ENCODE measurements around the gene PLXNC1. TPM values are rescaled to one million over a fixed set of nuclear protein-coding genes. Genes with fewer than 3 reads are reported as not detected.

PLXNC1 gene
- total RNA-seq, 1 donor from 2014 or later = 1.8 TPM

DNA sequence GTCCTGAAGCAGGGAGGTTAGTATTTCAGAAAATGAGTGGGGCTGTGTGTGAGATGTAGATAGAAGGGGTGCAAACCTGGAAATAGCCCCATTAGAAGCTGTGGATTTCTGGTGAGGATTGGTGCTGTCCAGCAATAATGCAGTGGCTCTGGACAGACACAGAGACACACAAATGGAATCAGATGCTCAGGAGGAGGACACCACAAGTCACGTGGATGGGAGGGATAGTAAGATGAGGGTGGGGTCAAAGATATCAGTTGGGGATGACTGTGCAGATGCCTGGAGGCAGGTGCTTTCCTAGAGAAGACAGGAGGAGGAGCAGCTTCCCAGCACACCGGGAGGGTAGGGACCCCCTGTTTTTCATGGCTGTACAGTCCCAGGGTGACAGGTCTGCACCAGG lies 136.5 kb downstream of the PLXNC1 start:
- TF ChIP-seq, protein P1, sequence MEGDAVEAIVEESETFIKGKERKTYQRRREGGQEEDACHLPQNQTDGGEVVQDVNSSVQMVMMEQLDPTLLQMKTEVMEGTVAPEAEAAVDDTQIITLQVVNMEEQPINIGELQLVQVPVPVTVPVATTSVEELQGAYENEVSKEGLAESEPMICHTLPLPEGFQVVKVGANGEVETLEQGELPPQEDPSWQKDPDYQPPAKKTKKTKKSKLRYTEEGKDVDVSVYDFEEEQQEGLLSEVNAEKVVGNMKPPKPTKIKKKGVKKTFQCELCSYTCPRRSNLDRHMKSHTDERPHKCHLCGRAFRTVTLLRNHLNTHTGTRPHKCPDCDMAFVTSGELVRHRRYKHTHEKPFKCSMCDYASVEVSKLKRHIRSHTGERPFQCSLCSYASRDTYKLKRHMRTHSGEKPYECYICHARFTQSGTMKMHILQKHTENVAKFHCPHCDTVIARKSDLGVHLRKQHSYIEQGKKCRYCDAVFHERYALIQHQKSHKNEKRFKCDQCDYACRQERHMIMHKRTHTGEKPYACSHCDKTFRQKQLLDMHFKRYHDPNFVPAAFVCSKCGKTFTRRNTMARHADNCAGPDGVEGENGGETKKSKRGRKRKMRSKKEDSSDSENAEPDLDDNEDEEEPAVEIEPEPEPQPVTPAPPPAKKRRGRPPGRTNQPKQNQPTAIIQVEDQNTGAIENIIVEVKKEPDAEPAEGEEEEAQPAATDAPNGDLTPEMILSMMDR (IDR thresholded peaks at IDR 0.05) = no peak
- H3K27me3 ChIP-seq = no peaks in the 10 kb centered on the region
- intact Hi-C loops (cut with DNase I) = no loop called here

DNA sequence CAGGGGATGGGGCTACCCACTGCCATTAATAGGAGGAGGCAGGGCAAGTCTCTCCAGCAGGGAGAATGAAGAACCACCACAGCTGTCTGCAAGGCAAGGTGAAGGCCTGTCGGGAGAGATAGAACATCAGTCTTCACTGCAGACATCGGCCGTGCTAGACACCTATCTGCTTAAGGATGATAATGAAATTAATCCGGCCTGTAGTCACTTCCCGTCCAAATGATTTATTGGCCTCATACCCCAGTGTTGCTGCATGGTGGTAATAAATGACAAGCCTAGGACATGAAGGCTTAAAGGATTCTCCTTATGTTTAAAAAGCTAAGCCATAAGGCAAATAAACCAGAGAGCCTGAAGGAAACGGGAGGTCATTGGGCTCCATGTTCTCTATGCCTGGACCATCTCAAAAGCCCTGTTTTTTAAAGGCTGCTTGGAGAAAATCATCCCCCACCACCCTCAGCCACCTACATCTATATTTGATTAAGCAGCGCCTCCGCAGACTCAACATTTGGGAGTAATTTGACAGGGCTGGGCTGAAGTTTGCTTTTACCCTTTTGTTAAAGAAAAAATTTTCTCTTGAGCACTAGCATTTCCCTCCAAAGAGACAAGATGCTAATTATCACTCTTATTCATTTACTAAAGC lies 137.7 kb downstream of the PLXNC1 start:
- intact Hi-C loops (cut with DNase I) = no loop called here
- Histone ChIP-seq H3K27ac (no peak overlapping the region), H3K4me1 (peaks cover 0 to 5% of the 10 kb centered on the region in 2 donors), H3K27me3 (no peaks in the 10 kb centered on the region), H3K9me3 (no peaks in the 10 kb centered on the region), H3K36me3 (no peaks in the 10 kb centered on the region), H3K4me3 (no peak overlapping the region)
- no peak for DNase-seq (ENCODE audit: low spot score in 2 of 2)
- TF ChIP-seq, protein P1 (IDR thresholded peaks at IDR 0.05) = no peak

More for the DNA sequence above, 136.5 kb downstream of the PLXNC1 start:
- Histone ChIP-seq H3K27ac (no peak overlapping the region), H3K4me1 (peaks cover 0 to 5% of the 10 kb centered on the region in 2 donors), H3K9me3 (no peaks in the 10 kb centered on the region), H3K4me3 (no peak overlapping the region), H3K36me3 (no peaks in the 10 kb centered on the region)
- no peak for DNase-seq (ENCODE audit: low spot score in 2 of 2)

GRCh38 chr12:94286583-94287244 lies 138.3 kb downstream of the PLXNC1 start:
- H3K9me3 ChIP-seq = no peaks in the 10 kb centered on the region
- TF ChIP-seq, protein P1 (IDR thresholded peaks at IDR 0.05) = no peak
- no peak overlapping the region for H3K4me3 ChIP-seq
- intact Hi-C loops (cut with DNase I) = no loop called here
- peaks cover 0 to 5% of the 10 kb centered on the region in 2 donors for H3K4me1 ChIP-seq
- no peak for DNase-seq (ENCODE audit: low spot score in 2 of 2)
- no peaks in the 10 kb centered on the region for H3K27me3 ChIP-seq
- no peaks in the 10 kb centered on the region for H3K36me3 ChIP-seq
- no peak overlapping the region for H3K27ac ChIP-seq

GRCh38 chr12:94287245-94287628 lies 138.9 kb downstream of the PLXNC1 start:
- H3K4me1 ChIP-seq = peaks cover 0 to 5% of the 10 kb centered on the region in 2 donors
- H3K27me3 ChIP-seq = no peaks in the 10 kb centered on the region
- H3K36me3 ChIP-seq = no peaks in the 10 kb centered on the region
- no peak overlapping the region for H3K4me3 ChIP-seq
- intact Hi-C loops (cut with DNase I) = no loop called here
- no peak for DNase-seq (ENCODE audit: low spot score in 2 of 2)
- no peak overlapping the region for H3K27ac ChIP-seq
- no peaks in the 10 kb centered on the region for H3K9me3 ChIP-seq
- TF ChIP-seq, protein P1 (IDR thresholded peaks at IDR 0.05) = no peak

DNA sequence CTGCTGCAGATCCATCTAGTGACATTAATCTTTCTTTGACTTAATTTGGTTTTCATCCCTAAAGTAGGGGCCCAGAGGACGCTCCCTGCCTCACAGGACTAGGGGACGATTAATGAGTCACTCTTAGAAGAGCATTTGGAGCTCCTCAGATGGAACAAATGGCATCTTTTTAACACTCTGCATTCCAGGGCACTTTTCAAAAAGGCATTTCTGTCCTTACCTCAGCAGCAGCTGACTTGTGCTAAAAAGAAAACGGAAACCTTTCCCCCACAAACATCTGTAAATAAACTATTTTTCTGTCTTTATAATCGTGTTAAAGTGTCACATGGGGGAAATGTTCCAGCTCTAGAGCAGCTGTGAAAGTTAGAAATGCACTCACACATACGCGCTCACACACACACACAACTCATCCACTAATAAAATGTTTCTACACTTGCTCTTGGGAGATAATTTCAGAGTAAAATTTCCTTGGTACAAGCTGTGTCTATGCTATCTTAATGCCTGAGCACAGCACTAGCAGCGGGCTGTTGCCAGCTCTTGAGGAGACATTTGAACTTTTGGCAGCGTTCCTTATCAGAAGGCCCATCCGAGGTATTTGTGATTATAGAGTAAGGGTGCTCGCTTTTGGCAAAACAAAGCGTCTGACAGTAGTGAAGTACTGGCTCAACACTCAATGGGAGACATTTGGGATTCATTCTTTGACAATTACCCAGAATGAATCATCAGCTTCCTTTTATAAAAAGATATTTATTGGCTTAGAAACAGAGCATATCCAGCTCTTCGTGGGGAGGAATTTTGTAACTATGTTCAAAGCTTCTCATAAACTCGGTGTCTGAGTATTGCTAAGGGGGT lies 141.3 kb downstream of the PLXNC1 start:
- Histone ChIP-seq H3K4me3 (no peak overlapping the region), H3K4me1 (peaks cover 0 to 5% of the 10 kb centered on the region in 2 donors), H3K36me3 (no peaks in the 10 kb centered on the region), H3K9me3 (no peaks in the 10 kb centered on the region), H3K27me3 (no peaks in the 10 kb centered on the region), H3K27ac (peak overlapping the region in 1 of 2 donors; percentile 22)
- intact Hi-C loops (cut with DNase I) = no loop called here
- DNase-seq (ENCODE audit: low spot score in 2 of 2) = no peak
- TF ChIP-seq, protein P1 (IDR thresholded peaks at IDR 0.05) = no peak
